Central memory CD8-positive, alpha-beta T cell (primary cell): Measurements from ENCODE around the gene MTRF1L.
A peak's percentile ranks its signal among the peaks of the same experiment; 100 is the strongest.

Experiments
- ATAC-seq: fragments of 150-1000 bp; cut with Tn5 transposase; replicated peaks from 2 replicates; pipeline ENCODE4 v1.10.0; 2022; ENCODE audit warnings: mild to moderate bottlenecking, moderate FRiP score, moderate number of reproducible peaks; ENCODE audit not compliant: poor library complexity, severe bottlenecking; ENCODE audit errors: extremely low read depth
- DNase-seq, 2 donors: peaks; one replicate each; pipeline ENCODE4 v3.0.0; 2021; ENCODE audit warnings: low spot score in 2 of 2
- H3K27ac Mint-ChIP-seq: one replicate; pipeline ENCODE4 v1.8.0; 2022; ENCODE audit warnings: low read depth, mild to moderate bottlenecking, moderate library complexity, mixed read lengths
- H3K27me3 Mint-ChIP-seq: one replicate; pipeline ENCODE4 v1.8.0; 2022; ENCODE audit warnings: mixed read lengths
- H3K36me3 Mint-ChIP-seq: one replicate; pipeline ENCODE4 v1.8.0; 2022; ENCODE audit warnings: mild to moderate bottlenecking, moderate library complexity, mixed read lengths; ENCODE audit not compliant: insufficient read depth
- H3K4me1 Mint-ChIP-seq: one replicate; pipeline ENCODE4 v1.8.0; 2022; ENCODE audit warnings: mixed read lengths
- H3K4me3 Mint-ChIP-seq: one replicate; pipeline ENCODE4 v1.8.0; 2022; ENCODE audit warnings: mild to moderate bottlenecking, moderate library complexity, mixed read lengths
- H3K9me3 Mint-ChIP-seq: one replicate; pipeline ENCODE4 v1.8.0; 2022; ENCODE audit warnings: mixed read lengths

MTRF1L gene, protein sequence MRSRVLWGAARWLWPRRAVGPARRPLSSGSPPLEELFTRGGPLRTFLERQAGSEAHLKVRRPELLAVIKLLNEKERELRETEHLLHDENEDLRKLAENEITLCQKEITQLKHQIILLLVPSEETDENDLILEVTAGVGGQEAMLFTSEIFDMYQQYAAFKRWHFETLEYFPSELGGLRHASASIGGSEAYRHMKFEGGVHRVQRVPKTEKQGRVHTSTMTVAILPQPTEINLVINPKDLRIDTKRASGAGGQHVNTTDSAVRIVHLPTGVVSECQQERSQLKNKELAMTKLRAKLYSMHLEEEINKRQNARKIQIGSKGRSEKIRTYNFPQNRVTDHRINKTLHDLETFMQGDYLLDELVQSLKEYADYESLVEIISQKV

GRCh38 chr6:153002613-153003365 lies at the start of gene MTRF1L:
Gene MTRF1L, minus strand, starts transcription at chr6:153002709. Its CDS starts 24 bp downstream, at chr6:153002685.
- H3K4me1 Mint-ChIP-seq: peaks cover 46% of the 10 kb centered on the region
- peak; percentile 77 for ATAC-seq

GRCh38 chr6:153051801-153052200 lies 49.3 kb upstream of the MTRF1L start:
- Mint-ChIP-seq H3K9me3 (peaks cover 4% of the 10 kb centered on the region), H3K4me1 (no peaks in the 10 kb centered on the region), H3K27ac (no peak overlapping the region), H3K4me3 (no peak overlapping the region), H3K27me3 (peaks cover 34% of the 10 kb centered on the region), H3K36me3 (no peaks in the 10 kb centered on the region)
- no peak for ATAC-seq
- DNase-seq: no peak

More at GRCh38 chr6:153002613-153003365, at the start of gene MTRF1L:
- peak within 1 kb of the TSS; percentile 96 for H3K27ac Mint-ChIP-seq
- no peaks in the 10 kb centered on the region for H3K27me3 Mint-ChIP-seq
- peaks cover 9% of the 10 kb centered on the region for H3K36me3 Mint-ChIP-seq
- H3K9me3 Mint-ChIP-seq: no peaks in the 10 kb centered on the region
- H3K4me3 Mint-ChIP-seq: peak within 1 kb of the TSS; percentile 98
- DNase-seq: peak; percentile 63 to 64

DNA sequence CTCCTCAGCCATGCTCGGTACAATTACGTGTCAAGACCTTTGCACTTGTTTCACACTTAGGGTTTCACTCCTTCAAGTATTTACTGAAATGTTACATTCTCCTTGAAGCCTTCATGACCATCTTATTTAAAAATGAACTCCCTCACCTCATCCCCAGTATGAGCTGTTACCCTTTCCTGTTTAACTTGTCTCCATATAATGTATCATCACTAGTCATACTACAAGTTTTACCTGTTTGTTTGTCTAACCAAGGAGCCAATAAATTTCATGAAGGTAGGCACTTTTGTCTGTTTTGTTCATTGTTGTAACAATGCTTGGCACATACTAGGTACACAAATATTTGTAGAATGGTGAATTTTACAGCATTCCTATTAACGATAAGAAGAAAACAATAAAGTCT lies 46.1 kb upstream of the MTRF1L start:
- H3K27ac Mint-ChIP-seq: no peak overlapping the region
- no peaks in the 10 kb centered on the region for H3K36me3 Mint-ChIP-seq
- ATAC-seq: no peak
- no peak overlapping the region for H3K4me3 Mint-ChIP-seq
- peaks cover 14% of the 10 kb centered on the region for H3K27me3 Mint-ChIP-seq
- no peaks in the 10 kb centered on the region for H3K4me1 Mint-ChIP-seq
- no peak for DNase-seq
- peaks cover 4% of the 10 kb centered on the region for H3K9me3 Mint-ChIP-seq

DNA sequence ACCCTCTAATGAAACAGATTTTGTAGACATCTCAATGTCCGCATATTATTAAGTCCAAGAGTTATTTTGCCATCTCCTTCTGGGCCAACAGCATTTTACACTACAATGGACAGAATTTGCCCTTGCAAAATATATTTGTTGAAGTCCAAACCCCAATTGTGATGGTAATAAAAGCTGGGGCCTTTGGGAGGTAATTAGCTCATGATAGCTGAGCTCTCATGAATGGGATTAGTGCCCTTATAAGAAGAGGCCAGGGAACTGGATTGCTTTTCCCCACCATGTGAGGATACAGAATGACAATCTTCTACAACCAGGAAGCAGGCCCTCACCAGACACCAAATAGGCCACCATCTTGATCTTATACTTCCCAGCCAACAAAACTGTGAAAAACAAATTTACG lies 44.9 kb upstream of the MTRF1L start:
- Mint-ChIP-seq H3K36me3 (no peaks in the 10 kb centered on the region), H3K9me3 (peaks cover 4% of the 10 kb centered on the region), H3K27me3 (peaks cover 20% of the 10 kb centered on the region), H3K4me3 (no peak overlapping the region), H3K4me1 (no peaks in the 10 kb centered on the region), H3K27ac (no peak overlapping the region)
- ATAC-seq: no peak
- no peak for DNase-seq

GRCh38 chr6:153045271-153045670 lies 42.8 kb upstream of the MTRF1L start:
- Mint-ChIP-seq H3K27me3 (peaks cover 26% of the 10 kb centered on the region), H3K4me1 (no peaks in the 10 kb centered on the region), H3K27ac (no peak overlapping the region), H3K4me3 (no peak overlapping the region), H3K36me3 (no peaks in the 10 kb centered on the region), H3K9me3 (peaks cover 4% of the 10 kb centered on the region)
- DNase-seq (no peak), ATAC-seq (no peak)

- Mint-ChIP-seq H3K27me3 (peaks cover 35% of the 10 kb centered on the region), H3K4me3 (no peak overlapping the region), H3K27ac (no peak overlapping the region), H3K36me3 (no peaks in the 10 kb centered on the region), H3K9me3 (peaks cover 4% of the 10 kb centered on the region), H3K4me1 (no peaks in the 10 kb centered on the region)
- no peak for DNase-seq
- ATAC-seq: no peak
These were observed 41.8 kb upstream of the MTRF1L start for GRCh38 chr6:153044295-153044694.

DNA sequence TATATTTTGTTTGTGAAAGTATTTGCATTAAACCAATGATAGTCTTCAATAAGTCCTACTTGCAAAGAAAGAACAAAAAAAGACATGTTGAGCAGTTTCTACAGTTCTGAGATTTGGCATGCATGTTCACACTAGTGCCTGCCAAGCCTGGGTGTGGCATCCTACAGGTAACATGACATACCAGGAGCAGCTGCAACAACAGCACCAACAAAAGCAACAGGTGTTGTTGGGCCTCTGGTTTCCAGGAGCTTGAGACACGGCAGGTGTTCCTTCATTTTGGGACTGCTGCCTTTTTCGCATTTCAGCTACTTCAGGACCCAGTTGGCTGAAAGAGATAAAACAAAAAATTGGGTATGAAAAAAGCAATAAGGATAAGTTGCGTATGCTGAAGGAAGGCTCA lies 41.2 kb upstream of the MTRF1L start:
- H3K27me3 Mint-ChIP-seq: peaks cover 41% of the 10 kb centered on the region
- ATAC-seq: no peak
- no peaks in the 10 kb centered on the region for H3K36me3 Mint-ChIP-seq
- no peak for DNase-seq
- no peak overlapping the region for H3K27ac Mint-ChIP-seq
- peaks cover 4% of the 10 kb centered on the region for H3K9me3 Mint-ChIP-seq
- no peaks in the 10 kb centered on the region for H3K4me1 Mint-ChIP-seq
- no peak overlapping the region for H3K4me3 Mint-ChIP-seq

DNA sequence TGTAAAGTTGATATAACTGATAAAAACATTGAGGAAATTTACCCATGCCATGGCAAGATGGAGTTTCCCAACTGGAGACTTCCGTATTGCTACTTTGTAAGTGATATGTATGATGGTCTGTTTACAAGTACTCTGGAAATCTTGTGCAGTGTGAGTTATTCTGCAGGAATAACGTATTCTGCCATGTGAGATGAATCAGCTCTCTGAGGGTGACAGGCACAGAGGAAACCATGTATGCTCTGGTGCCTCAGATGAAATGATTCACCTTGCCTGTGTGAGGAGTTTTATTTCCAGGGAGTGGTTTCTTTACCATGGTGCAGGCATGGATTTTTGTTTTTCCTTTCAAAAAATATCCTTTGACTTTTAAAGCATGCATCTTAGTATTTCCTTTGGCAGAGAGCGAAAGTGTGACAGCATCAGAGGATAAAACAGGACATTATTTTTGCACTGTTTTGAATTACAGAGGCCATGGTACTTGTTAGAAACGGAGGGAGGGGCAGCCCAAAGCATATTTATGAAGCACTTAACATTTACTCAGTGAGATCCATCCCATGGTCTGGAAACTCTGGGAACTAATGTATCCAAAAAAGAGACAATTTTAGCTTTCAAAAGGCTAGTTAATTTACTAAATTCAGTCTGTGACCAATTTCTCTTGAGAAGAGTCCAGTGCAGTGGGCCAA lies 36.0 kb upstream of the MTRF1L start:
- ATAC-seq (no peak), DNase-seq (no peak)
- Mint-ChIP-seq H3K27me3 (peaks cover 38% of the 10 kb centered on the region), H3K9me3 (no peaks in the 10 kb centered on the region), H3K4me3 (no peak overlapping the region), H3K27ac (no peak overlapping the region), H3K4me1 (no peaks in the 10 kb centered on the region), H3K36me3 (no peaks in the 10 kb centered on the region)

DNA sequence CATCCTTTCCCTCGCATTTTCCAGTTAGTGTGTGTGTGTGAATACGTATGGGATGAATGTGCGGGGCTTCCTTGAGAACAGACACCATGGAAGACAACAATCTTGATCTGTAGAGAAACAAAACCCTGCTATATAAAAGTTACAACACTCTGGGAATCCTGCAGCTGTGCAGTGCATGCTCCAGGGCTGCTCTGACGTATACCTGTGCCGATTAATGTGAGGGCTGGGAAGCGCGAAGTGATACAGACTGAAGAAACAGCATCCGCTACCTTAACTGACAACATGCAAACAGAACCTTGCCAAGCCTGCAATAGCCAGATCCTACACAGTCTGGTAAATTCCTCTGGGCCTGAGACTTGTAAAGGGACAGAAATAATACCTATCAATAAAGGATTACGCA lies 31.6 kb upstream of the MTRF1L start:
- H3K36me3 Mint-ChIP-seq: no peaks in the 10 kb centered on the region
- H3K27me3 Mint-ChIP-seq: peaks cover 43% of the 10 kb centered on the region
- H3K4me3 Mint-ChIP-seq: no peak overlapping the region
- H3K4me1 Mint-ChIP-seq: no peaks in the 10 kb centered on the region
- H3K9me3 Mint-ChIP-seq: no peaks in the 10 kb centered on the region
- no peak overlapping the region for H3K27ac Mint-ChIP-seq
- ATAC-seq: no peak
- DNase-seq: no peak

- ATAC-seq (no peak), DNase-seq (no peak)
- H3K27me3 Mint-ChIP-seq: peaks cover 41% of the 10 kb centered on the region
- no peaks in the 10 kb centered on the region for H3K9me3 Mint-ChIP-seq
- H3K4me1 Mint-ChIP-seq: no peaks in the 10 kb centered on the region
- no peak overlapping the region for H3K27ac Mint-ChIP-seq
- no peak overlapping the region for H3K4me3 Mint-ChIP-seq
- no peaks in the 10 kb centered on the region for H3K36me3 Mint-ChIP-seq
These were observed 29.9 kb upstream of the MTRF1L start for GRCh38 chr6:153032255-153032882.

DNA sequence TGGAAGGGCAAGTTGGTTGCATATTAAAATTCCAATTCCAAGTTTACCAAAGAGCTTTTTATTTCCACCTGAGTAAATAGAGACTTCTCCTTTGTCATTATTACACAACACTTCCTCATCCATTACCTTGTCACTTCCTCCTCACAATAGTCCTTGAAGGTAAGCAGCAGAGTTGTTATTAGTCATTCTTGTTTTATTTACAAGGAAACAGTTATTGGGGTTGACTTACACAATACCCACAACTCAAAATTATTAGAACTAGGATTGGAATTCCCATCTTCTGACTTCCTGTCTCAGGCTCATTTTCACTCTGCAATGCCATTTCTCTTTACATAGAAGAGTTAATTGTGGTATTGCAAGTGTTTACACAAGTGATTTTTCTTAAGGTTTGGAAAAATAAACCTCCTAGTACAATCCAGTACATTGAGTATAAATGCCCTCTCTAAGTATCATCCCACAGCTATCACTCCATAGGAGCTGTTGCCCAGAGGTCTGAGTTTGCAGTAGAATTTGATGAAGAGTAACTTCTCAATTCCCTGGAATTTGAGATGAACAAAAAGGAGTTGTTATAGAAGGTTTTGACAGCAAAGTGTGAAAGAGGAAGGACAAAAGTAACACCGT lies 28.9 kb upstream of the MTRF1L start:
- no peaks in the 10 kb centered on the region for H3K4me1 Mint-ChIP-seq
- no peak for DNase-seq
- H3K27me3 Mint-ChIP-seq: peaks cover 50% of the 10 kb centered on the region
- no peaks in the 10 kb centered on the region for H3K36me3 Mint-ChIP-seq
- H3K27ac Mint-ChIP-seq: no peak overlapping the region
- H3K9me3 Mint-ChIP-seq: no peaks in the 10 kb centered on the region
- no peak for ATAC-seq
- H3K4me3 Mint-ChIP-seq: no peak overlapping the region

- Mint-ChIP-seq H3K9me3 (no peaks in the 10 kb centered on the region), H3K27ac (no peak overlapping the region), H3K36me3 (no peaks in the 10 kb centered on the region), H3K4me3 (no peak overlapping the region), H3K27me3 (peaks cover 63% of the 10 kb centered on the region), H3K4me1 (peaks cover 3% of the 10 kb centered on the region)
- no peak for ATAC-seq
- DNase-seq: no peak
These were observed 26.5 kb upstream of the MTRF1L start for GRCh38 chr6:153028963-153029362.
